GM12874 (cell line): ENCODE measurements around the gene HDHD2.

Experiments used
- TF ChIP-seq, protein P1 (sequence below): IDR thresholded peaks from 2 replicates; pipeline ENCODE4 v1.5.1; 2011; ENCODE audit warnings: low read depth, mild to moderate bottlenecking, control low read depth, low read length, moderate library complexity; ENCODE audit not compliant: insufficient read depth

The HDHD2 gene

DNA sequence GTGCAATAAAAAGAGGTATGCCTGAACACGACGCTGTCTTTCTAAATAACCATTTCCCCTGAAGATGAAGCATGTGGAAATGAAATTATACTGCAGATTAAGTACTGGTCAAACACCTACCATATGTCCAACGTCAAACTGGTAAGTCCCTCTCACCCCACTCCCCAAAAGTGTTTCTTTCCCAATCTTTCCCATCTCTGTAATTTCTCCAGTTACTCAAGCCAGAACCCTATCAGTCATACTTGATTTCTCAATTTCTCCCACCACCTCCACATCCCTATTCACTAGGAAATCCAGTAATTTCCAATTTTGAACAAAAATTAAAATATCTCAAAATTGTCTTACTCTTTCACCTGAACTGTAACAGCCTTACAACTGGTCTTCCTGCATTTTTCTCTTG lies 29.2 kb downstream of the HDHD2 start:
- TF ChIP-seq, protein P1, sequence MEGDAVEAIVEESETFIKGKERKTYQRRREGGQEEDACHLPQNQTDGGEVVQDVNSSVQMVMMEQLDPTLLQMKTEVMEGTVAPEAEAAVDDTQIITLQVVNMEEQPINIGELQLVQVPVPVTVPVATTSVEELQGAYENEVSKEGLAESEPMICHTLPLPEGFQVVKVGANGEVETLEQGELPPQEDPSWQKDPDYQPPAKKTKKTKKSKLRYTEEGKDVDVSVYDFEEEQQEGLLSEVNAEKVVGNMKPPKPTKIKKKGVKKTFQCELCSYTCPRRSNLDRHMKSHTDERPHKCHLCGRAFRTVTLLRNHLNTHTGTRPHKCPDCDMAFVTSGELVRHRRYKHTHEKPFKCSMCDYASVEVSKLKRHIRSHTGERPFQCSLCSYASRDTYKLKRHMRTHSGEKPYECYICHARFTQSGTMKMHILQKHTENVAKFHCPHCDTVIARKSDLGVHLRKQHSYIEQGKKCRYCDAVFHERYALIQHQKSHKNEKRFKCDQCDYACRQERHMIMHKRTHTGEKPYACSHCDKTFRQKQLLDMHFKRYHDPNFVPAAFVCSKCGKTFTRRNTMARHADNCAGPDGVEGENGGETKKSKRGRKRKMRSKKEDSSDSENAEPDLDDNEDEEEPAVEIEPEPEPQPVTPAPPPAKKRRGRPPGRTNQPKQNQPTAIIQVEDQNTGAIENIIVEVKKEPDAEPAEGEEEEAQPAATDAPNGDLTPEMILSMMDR: no peak

DNA sequence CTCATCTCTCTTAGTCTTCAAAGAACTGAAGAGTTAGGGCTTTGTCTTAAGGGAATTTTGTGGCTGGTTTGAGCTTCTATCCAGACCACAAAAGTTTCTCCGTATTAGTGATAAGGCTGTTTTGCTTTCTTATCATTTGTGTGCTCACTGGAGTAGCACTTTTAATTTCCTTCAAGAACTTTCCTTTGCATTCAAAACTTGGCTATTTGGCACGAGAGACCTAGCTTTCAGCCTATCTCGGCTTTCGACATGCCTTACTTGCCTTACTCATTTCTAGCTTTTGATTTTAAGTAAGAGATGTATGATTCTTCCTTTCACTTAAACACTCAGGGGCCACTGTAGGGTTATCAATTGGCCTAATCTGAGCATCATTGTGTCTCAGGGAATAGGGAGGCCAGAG lies 29.9 kb downstream of the HDHD2 start:
- TF ChIP-seq, protein P1: no peak

DNA sequence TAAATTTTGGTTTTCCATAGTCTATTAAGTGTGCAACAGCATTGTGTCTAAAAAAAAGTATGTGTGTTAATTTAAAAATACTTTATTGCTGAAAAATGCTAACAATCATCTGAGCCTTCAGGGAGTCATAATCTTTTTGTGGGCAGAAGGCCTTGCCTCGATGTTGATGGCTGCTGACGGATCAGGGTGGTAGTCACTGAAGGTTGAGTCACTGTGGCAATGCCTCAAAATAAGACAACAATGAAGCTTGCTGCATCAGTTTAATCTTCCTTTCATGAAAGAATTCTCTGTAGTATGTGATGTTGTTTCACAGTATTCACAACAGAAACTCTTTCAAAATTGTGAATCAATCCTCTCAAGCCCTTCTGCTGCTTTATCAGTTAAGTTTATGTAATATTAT lies 31.3 kb downstream of the HDHD2 start:
- TF ChIP-seq, protein P1: no peak

DNA sequence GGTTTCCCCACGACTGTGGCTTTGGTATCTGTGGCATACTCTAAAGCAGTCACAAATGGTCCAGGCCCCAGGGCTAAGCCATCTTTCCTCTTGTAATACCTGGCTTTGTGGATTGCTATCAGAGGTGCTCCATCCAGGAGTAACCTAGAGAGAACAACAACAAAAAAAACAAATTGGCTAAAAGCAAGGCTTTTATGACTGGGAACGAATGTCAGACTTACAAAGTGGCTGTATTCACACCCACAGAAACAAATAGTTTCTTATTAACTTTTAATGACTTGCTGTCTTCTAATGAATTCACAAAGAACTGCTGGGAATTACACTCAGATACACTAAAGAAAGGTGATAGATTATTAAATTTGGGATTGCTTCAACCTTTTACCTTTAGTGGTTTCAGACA lies 35.1 kb downstream of the HDHD2 start:
- TF ChIP-seq, protein P1: no peak

DNA sequence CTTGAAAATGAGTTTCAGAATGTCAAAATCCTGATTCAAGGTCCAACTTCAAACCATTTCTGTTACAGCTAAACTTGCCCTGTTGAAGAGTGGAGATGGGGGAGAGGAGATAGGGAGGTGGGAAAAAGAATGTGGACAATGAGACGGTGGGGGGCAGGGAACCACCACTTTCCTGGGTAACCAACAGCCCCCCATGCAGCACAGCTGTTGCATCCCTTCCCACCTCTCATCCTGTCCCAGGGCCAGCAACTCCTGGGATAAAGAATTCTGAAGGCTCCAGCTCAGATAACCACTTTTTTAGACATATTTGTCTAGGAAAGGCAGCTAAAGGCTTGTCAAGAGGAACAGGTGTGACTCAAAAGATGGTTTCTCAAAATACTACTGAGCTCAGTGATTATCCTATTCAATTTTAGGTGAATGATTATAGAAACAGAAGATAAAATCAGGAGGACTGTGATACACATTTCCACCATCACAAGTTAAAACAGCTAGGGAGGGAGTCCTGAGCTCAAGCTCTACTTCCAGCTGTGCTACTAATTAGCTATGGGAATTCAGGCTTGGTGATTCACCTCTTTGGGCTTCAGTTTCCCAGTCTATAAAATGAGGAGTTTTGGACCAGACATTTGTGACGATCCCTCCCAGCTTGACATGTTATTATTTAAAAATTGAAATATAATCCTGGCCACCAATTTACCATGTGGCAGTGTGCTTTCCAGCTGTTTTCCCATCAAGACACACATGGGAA lies 36.3 kb downstream of the HDHD2 start:
- TF ChIP-seq, protein P1: no peak

DNA sequence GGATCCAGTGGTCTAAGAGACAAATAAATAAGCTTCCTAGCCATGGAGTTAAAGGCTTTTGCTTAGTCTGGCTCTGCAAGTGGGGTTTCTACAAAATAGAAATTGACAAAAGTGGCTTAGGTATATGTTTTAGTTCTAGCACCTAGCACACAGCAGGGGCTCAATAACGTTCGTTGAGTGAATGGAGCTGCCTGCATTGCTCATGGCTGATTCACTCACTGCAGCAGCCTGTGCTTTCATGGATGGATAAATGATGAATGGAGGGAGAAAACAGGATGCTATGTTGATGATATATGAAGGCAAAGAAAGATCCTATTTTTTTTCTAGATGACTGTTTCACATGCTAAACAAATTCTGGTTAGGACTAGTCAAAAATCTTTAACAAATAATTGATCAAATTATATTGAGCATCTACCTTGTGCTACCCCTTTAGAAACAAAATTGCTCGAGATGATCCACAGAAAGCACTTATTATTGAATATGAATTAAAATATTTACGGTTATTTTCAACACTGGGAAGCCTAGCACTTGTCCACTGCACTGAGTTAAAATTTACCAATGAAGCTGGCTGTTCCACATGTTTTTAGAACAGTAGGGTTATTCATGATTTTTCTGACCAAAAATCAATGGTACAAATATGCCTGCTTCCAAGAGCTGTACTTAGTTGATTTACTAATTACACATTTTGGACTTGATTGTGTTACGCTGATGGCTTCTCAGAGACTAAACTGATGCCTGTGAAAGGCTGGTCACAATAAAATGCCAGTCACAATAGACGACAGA lies 39.6 kb downstream of the HDHD2 start:
- TF ChIP-seq, protein P1: no peak

DNA sequence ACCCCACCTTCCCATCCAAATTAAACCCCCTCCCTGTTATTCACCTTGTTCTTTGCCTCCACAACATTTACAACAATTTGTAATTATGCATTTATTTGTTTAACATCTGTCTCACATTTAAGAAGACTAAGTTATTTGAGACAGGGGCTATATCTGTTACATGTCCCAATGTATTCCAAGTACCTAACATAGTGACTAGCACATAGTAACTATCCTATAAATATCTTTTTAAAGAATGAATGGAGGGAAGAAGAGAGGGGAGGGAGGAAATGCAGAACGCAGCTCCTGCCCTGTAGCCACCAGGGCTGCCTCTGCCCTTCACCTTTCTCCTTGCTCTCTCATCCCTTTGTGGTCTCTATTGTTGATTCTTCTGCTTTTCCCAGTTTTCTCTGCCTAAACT lies 40.6 kb downstream of the HDHD2 start:
- TF ChIP-seq, protein P1: no peak
